Measurements from ENCODE around the gene GBGT1. TPM values are rescaled to one million over a fixed set of nuclear protein-coding genes. Genes with fewer than 3 reads are reported as not detected.

GBGT1 gene
- total RNA-seq, 4 donors from 2014 or later = 10.6 to 32.3 (median 20.5) TPM

- TF ChIP-seq, protein P1, sequence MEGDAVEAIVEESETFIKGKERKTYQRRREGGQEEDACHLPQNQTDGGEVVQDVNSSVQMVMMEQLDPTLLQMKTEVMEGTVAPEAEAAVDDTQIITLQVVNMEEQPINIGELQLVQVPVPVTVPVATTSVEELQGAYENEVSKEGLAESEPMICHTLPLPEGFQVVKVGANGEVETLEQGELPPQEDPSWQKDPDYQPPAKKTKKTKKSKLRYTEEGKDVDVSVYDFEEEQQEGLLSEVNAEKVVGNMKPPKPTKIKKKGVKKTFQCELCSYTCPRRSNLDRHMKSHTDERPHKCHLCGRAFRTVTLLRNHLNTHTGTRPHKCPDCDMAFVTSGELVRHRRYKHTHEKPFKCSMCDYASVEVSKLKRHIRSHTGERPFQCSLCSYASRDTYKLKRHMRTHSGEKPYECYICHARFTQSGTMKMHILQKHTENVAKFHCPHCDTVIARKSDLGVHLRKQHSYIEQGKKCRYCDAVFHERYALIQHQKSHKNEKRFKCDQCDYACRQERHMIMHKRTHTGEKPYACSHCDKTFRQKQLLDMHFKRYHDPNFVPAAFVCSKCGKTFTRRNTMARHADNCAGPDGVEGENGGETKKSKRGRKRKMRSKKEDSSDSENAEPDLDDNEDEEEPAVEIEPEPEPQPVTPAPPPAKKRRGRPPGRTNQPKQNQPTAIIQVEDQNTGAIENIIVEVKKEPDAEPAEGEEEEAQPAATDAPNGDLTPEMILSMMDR (IDR thresholded peaks at IDR 0.05; ENCODE audit: low read depth) = no peak
Observed at GRCh38 chr9:133167096-133167730, 3.5 kb upstream of the GBGT1 start.

DNA sequence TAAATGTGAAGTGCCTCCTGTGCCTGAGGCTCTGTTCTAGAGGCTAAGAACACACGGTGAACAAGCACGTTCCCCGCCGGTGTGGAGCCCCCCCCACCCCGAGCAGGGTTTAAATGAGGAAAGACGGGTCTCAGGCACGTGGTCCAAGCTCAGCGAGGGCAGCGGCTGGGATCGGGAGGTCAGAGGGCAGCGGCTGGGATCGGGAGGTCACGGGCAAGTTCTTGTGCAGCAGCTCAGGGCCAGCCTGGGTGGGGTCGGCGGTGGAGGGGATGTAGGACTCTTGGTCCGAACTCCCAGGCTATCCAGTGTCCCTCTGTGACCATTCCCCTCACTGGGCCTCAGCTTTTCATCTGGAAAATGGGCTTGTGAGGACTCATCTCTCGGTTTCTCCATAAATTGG lies 2.7 kb upstream of the GBGT1 start:
- TF ChIP-seq, protein P1 (IDR thresholded peaks at IDR 0.05; ENCODE audit: low read depth) = no peak

DNA sequence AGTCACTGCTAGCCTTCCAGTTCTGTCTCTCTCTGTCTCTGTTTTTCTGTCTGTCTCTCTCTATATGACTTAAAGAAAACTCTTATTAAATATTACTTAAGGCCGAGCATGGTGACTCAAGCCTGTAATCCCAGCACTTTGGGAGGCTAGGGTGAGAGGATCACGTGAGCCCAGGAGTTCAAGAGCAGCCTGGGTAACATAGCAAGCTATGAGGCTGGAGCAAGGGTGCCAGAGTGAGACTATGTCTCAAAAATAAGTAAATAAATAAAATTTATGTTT lies 1.7 kb upstream of the GBGT1 start:
- TF ChIP-seq, protein P1 (IDR thresholded peaks at IDR 0.05; ENCODE audit: low read depth) = no peak

GRCh38 chr9:133164191-133164590 lies 477 bp upstream of the GBGT1 start:
- TF ChIP-seq, protein P1 (IDR thresholded peaks at IDR 0.05; ENCODE audit: low read depth) = no peak

GRCh38 chr9:133162861-133163503 lies 732 bp downstream of the GBGT1 start:
- TF ChIP-seq, protein P1 (IDR thresholded peaks at IDR 0.05; ENCODE audit: low read depth) = no peak

DNA sequence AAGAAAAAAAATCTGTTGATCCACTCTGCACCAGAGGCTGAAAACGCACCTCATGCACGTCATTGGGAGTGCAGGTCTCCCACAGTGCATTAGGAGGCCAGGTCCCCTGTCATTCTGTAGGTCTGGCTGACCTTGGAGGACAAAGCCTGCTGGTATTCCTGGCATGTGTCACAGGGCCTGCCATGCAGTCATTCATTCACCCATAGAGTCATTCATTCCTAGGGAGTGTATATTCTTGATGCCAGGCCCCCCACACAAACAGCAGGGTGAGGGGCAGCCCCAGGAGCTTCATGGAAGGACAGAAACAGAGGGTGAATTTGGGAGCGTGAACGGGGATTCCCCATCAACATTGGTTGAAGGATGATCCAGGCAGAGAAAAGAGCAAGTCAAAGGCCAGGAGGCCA lies 2.2 kb downstream of the GBGT1 start:
- TF ChIP-seq, protein P1 (IDR thresholded peaks at IDR 0.05; ENCODE audit: low read depth) = no peak

DNA sequence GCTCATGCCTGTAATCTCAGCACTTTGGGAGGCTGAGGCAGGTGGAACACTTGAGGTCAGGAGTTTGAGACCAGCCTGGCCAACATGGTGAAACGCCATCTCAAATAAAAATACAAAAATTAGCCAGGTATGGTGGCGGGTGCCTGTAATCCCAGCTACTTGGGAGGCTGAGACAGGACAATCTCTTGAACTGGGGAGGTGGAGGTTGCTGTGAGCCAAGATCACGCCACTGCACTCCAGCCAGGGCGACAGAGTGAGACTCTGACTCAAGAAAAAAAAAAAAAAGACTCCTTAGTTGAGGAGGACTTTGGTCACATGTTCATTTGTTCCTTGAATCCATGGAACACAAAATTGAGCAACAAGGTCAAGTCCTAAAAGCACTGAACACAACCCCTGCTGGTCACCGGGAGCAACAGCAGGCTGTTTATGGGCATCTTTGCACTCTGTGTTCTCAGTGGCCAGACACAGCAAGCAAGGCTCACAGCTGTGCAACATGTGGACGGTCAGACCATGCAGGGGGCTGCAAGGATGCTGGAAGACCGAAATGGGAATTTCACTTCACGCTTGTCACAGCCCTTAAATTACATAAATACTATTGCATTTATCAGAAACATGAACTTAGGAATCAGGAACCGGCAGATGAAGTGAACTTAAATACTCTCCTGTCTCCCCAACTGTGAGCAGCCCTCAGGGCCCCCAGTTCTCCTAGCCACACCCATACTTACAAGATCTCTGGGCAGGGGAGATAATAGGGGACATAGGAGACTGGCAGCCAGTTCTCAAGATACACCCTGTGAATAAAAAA lies 2.8 kb downstream of the GBGT1 start:
- TF ChIP-seq, protein P1 (IDR thresholded peaks at IDR 0.05; ENCODE audit: low read depth) = no peak
